Astrocyte (in vitro differentiated cells and primary cell): ENCODE results near the gene ESRRA. TPM values are rescaled to one million over a fixed set of nuclear protein-coding genes. Genes with fewer than 3 reads are reported as not detected.

Experiments
- DNase-seq: peaks from one replicate; pipeline ENCODE4 v3.0.0-alpha.2; 2010; ENCODE audit warnings: low read depth
- FAIRE-seq: peaks from 2 replicates; lab custom pipeline; 2011; peaks lifted over from hg19 to GRCh38; lab: Jason Lieb, UNC
- H2AFZ ChIP-seq: 2 replicates; pipeline ENCODE4 v1.6.0; 2012; ENCODE audit warnings: low read depth, low read length, inconsistent platforms
- H3K27ac ChIP-seq: 2 replicates; pipeline ENCODE4 v1.5.1; 2011; ENCODE audit warnings: low read depth, low read length, inconsistent platforms
- H3K27me3 ChIP-seq: 2 replicates; pipeline ENCODE4 v1.6.0; 2011; ENCODE audit warnings: low read length, inconsistent platforms; ENCODE audit not compliant: insufficient read depth
- H3K36me3 ChIP-seq: 2 replicates; pipeline ENCODE4 v1.5.1; 2011; ENCODE audit warnings: low read length, inconsistent platforms; ENCODE audit not compliant: insufficient read depth
- H3K4me1 ChIP-seq: 2 replicates; pipeline ENCODE4 v1.5.1; 2011; ENCODE audit warnings: low read length, inconsistent platforms; ENCODE audit not compliant: insufficient read depth
- H3K4me2 ChIP-seq: 2 replicates; pipeline ENCODE4 v1.6.0; 2012; ENCODE audit warnings: low read length, inconsistent platforms
- H3K4me3 ChIP-seq: 2 replicates; pipeline ENCODE4 v1.5.1; 2011; ENCODE audit warnings: low read depth, mild to moderate bottlenecking, low read length, inconsistent platforms; ENCODE audit not compliant: insufficient read depth
- H3K79me2 ChIP-seq: 2 replicates; pipeline ENCODE4 v1.6.0; 2012; ENCODE audit warnings: mild to moderate bottlenecking, low read length, inconsistent platforms; ENCODE audit not compliant: insufficient read depth
- H3K9ac ChIP-seq: 2 replicates; pipeline ENCODE4 v1.6.0; 2012; ENCODE audit warnings: mild to moderate bottlenecking, low read length, inconsistent platforms
- H3K9me3 ChIP-seq: 2 replicates; pipeline ENCODE4 v1.5.1; 2012; ENCODE audit warnings: low read depth, mild to moderate bottlenecking, low read length, inconsistent platforms; ENCODE audit not compliant: insufficient read depth
- H4K20me1 ChIP-seq: 2 replicates; pipeline ENCODE4 v1.6.0; 2012; ENCODE audit warnings: low read length, inconsistent platforms; ENCODE audit not compliant: insufficient read depth
- H3K27ac Mint-ChIP-seq: one replicate; pipeline ENCODE4 v1.8.0; 2021; ENCODE audit warnings: mild to moderate bottlenecking, mixed read lengths; ENCODE audit not compliant: unreplicated experiment
- H3K27me3 Mint-ChIP-seq: one replicate; pipeline ENCODE4 v1.8.0; 2021; ENCODE audit warnings: low read depth, mixed read lengths; ENCODE audit not compliant: unreplicated experiment
- H3K36me3 Mint-ChIP-seq: one replicate; pipeline ENCODE4 v1.8.0; 2021; ENCODE audit warnings: low read depth, mixed read lengths; ENCODE audit not compliant: unreplicated experiment
- H3K4me1 Mint-ChIP-seq: one replicate; pipeline ENCODE4 v1.8.0; 2021; ENCODE audit warnings: low read depth, mixed read lengths; ENCODE audit not compliant: unreplicated experiment
- H3K4me3 Mint-ChIP-seq: one replicate; pipeline ENCODE4 v1.8.0; 2021; ENCODE audit warnings: mild to moderate bottlenecking, moderate library complexity, mixed read lengths; ENCODE audit not compliant: unreplicated experiment
- H3K9me3 Mint-ChIP-seq: one replicate; pipeline ENCODE4 v1.8.0; 2021; ENCODE audit warnings: mild to moderate bottlenecking, mixed read lengths; ENCODE audit not compliant: unreplicated experiment
- CTCF ChIP-seq: IDR thresholded peaks from 2 replicates; pipeline ENCODE4 v1.5.1; 2011; ENCODE audit warnings: low read depth, mild to moderate bottlenecking, inconsistent platforms, low read length, moderate library complexity; ENCODE audit not compliant: insufficient read depth
- EZH2 ChIP-seq: IDR thresholded peaks from 2 replicates; pipeline ENCODE4 v1.6.1; 2012; ENCODE audit warnings: mild to moderate bottlenecking, low read length, inconsistent platforms; ENCODE audit not compliant: insufficient read depth
- total RNA-seq: library from RNA; stranded (reverse); gene quantifications from 2 replicates; pipeline ENCODE4 v1.2.1, GENCODE V29; 2021

Gene ESRRA
- total RNA-seq, 1 donor from 2014 or later, result 26.3 TPM

DNA sequence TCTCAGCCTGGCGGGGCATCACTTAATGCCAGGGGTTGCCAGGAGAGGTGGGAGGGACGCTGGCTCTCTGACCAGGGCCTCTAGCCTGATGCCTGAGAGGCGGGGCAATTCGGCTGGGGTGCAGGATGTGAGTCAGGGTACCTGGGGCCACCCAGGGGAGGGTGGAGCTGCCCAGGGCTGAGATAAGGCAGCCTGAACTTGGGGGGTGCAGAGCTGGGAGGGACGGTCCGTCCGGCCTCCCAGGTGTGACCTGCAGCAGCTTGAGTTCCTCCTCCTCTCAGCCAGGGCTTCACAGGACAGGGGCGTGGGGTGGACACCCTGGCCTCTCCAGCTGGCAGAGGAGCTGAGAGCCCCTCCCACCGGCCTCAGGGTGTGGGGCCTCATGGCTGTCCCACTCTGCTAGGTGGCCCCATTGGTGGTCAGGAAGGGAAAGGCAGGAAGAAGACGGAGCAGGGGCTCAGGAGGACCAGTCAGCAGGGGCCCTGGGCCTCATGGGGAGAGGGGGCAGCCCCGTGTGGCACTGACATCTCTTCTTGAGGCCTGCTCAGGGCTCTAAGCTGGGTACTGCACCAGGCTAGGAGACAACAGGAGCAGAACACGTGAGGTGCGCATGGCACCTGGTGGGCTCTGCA, 52.7 kb downstream of the ESRRA start:
- H3K27me3 Mint-ChIP-seq, result no peaks in the 10 kb centered on the region
- peaks cover 21% of the 10 kb centered on the region for H4K20me1 ChIP-seq
- DNase-seq (no peak), FAIRE-seq (no peak)
- H3K4me1 Mint-ChIP-seq, result peaks cover 11% of the 10 kb centered on the region
- H3K4me2 ChIP-seq, result peak overlapping the region; percentile 100
- peak overlapping the region; percentile 76 for H3K27ac ChIP-seq
- peaks cover 35% of the 10 kb centered on the region for H3K4me1 ChIP-seq
- no peak overlapping the region for H3K4me3 Mint-ChIP-seq
- no peaks in the 10 kb centered on the region for H3K9me3 Mint-ChIP-seq
- no peak overlapping the region for H3K27ac Mint-ChIP-seq
- H3K9me3 ChIP-seq, result no peaks in the 10 kb centered on the region
- peak overlapping the region; percentile 2 for H2AFZ ChIP-seq
- TF ChIP-seq EZH2 (no peak), CTCF (no peak)
- H3K9ac ChIP-seq, result peak overlapping the region; percentile 88
- no peaks in the 10 kb centered on the region for H3K27me3 ChIP-seq
- H3K4me3 ChIP-seq, result no peak overlapping the region
- H3K36me3 ChIP-seq, result peaks cover 11% of the 10 kb centered on the region
- H3K79me2 ChIP-seq, result peaks cover 23% of the 10 kb centered on the region
- H3K36me3 Mint-ChIP-seq, result peaks cover 8% of the 10 kb centered on the region

GRCh38 chr11:64358536-64358906, 53.2 kb downstream of the ESRRA start:
- no peak for TF ChIP-seq CTCF
- TF ChIP-seq EZH2, result no peak
- H3K9me3 ChIP-seq, result no peaks in the 10 kb centered on the region
- FAIRE-seq, result no peak
- Mint-ChIP-seq H3K4me1 (peaks cover 11% of the 10 kb centered on the region), H3K36me3 (peaks cover 8% of the 10 kb centered on the region), H3K27me3 (no peaks in the 10 kb centered on the region), H3K9me3 (no peaks in the 10 kb centered on the region), H3K27ac (no peak overlapping the region), H3K4me3 (peak overlapping the region; percentile 66)
- H3K4me2 ChIP-seq, result peak overlapping the region; percentile 100
- H4K20me1 ChIP-seq, result peaks cover 21% of the 10 kb centered on the region
- H3K9ac ChIP-seq, result peak overlapping the region; percentile 88
- H3K79me2 ChIP-seq, result peaks cover 23% of the 10 kb centered on the region
- peak overlapping the region; percentile 68 for H2AFZ ChIP-seq
- H3K27ac ChIP-seq, result peak overlapping the region; percentile 76
- peak overlapping the region; percentile 70 for H3K4me3 ChIP-seq
- no peaks in the 10 kb centered on the region for H3K27me3 ChIP-seq
- H3K4me1 ChIP-seq, result peaks cover 35% of the 10 kb centered on the region
- no peak for DNase-seq
- H3K36me3 ChIP-seq, result peaks cover 14% of the 10 kb centered on the region
